CD4-positive, alpha-beta T cell (primary cell): ENCODE results near the gene CDC14A. TPM values are rescaled to one million over a fixed set of nuclear protein-coding genes. Genes with fewer than 3 reads are reported as not detected.

Source experiments
- ATAC-seq: fragments of 200-7000 bp; cut with Tn5 transposase; one replicate; pipeline ENCODE4 v1.10.0; 2022; ENCODE audit warnings: mild to moderate bottlenecking; ENCODE audit not compliant: poor library complexity
- CTCF ChIA-PET: fragments of 350-600 bp; sonication (Branson Sonifier 250); formaldehyde crosslinking; loops from one replicate; lab custom pipeline; 2021; ENCODE audit warnings: antibody characterized with exemption, inconsistent platforms; lab: Charles Lee
- POLR2A ChIA-PET: fragments of 350-600 bp; sonication (Branson Sonifier 250); formaldehyde crosslinking; loops from one replicate; lab custom pipeline; 2021; ENCODE audit warnings: antibody characterized with exemption, inconsistent platforms; lab: Charles Lee
- DNase-seq, 14 experiments: peaks; one replicate each; pipeline ENCODE4 v3.0.0-alpha.2; 2013 to 2020; ENCODE audit warnings: mixed read lengths in 2 of 14
- H3K27ac ChIP-seq, 2 donors: one replicate each; pipeline versions ENCODE4 v1.5.1 to v1.7.0; 2013; ENCODE audit warnings: low read length in 2 of 2, low read depth in 1 of 2, mild to moderate bottlenecking in 1 of 2
- H3K27me3 ChIP-seq, 2 experiments: 1 replicate in 1 of 2; 2 replicates in 1 of 2; pipeline versions ENCODE4 v1.6.1 to v1.7.0; 2013; ENCODE audit warnings: low read length in 2 of 2, control low read depth in 1 of 2, mild to moderate bottlenecking in 1 of 2, moderate library complexity in 1 of 2; ENCODE audit not compliant: insufficient read depth in 2 of 2, control insufficient read depth in 1 of 2
- H3K36me3 ChIP-seq: one replicate; pipeline ENCODE4 v1.6.1; 2013; ENCODE audit warnings: low read length, control low read depth; ENCODE audit not compliant: insufficient read depth
- H3K4me1 ChIP-seq: one replicate; pipeline ENCODE4 v1.6.1; 2013; ENCODE audit warnings: low read length, control low read depth; ENCODE audit not compliant: insufficient read depth
- H3K4me3 ChIP-seq: one replicate; pipeline ENCODE4 v1.5.1; 2013; ENCODE audit warnings: mild to moderate bottlenecking, low read length, moderate library complexity
- H3K9me3 ChIP-seq, 2 experiments: 1 replicate in 1 of 2; 2 replicates in 1 of 2; pipeline versions ENCODE4 v1.6.1 to v1.7.0; 2013; ENCODE audit warnings: low read length in 2 of 2, mild to moderate bottlenecking in 2 of 2, control low read depth in 1 of 2, moderate library complexity in 1 of 2; ENCODE audit not compliant: control insufficient read depth in 1 of 2, insufficient read depth in 1 of 2
- H3K27ac Mint-ChIP-seq: one replicate; pipeline ENCODE4 v1.8.0; 2020; ENCODE audit warnings: mixed read lengths
- H3K27me3 Mint-ChIP-seq: one replicate; pipeline ENCODE4 v1.8.0; 2021; ENCODE audit warnings: mixed read lengths
- H3K36me3 Mint-ChIP-seq: one replicate; pipeline ENCODE4 v1.8.0; 2021; ENCODE audit warnings: low read depth, mixed read lengths
- H3K4me1 Mint-ChIP-seq: one replicate; pipeline ENCODE4 v1.8.0; 2021; ENCODE audit warnings: low read depth, mixed read lengths
- H3K4me3 Mint-ChIP-seq: one replicate; pipeline ENCODE4 v1.8.0; 2020; ENCODE audit warnings: mild to moderate bottlenecking, mixed read lengths
- H3K9me3 Mint-ChIP-seq: one replicate; pipeline ENCODE4 v1.8.0; 2020; ENCODE audit warnings: mixed read lengths
- CTCF ChIP-seq: fragments of 200-600 bp; IDR thresholded peaks from one replicate; pipeline ENCODE4 v1.8.0; 2022; ENCODE audit warnings: antibody characterized with exemption, mild to moderate bottlenecking
- intact Hi-C, 2 experiments: fragments of 100-400 bp; cut with DNase I in 1 of 2; cut with micrococcal nuclease in 1 of 2; formaldehyde crosslinking; loops; one replicate each; pipeline versions ENCODE4 v1.15.1 to v1.9.0; 2023 to 2025; cut with DNase I, micrococcal nuclease
- total RNA-seq, 174 experiments: library from RNA in 2 of 174; stranded (reverse) in 2 of 174; gene quantifications; one replicate each; pipeline ENCODE4 v1.2.3 and lab custom pipeline; 2021 to 2026

The CDC14A gene
- total RNA-seq, 2 experiments from 2014 or later = 174 to 182 TPM

GRCh38 chr1:100391675-100392074 is 39.4 kb downstream of the CDC14A start:
- ChIA-PET CTCF (interaction anchor here (0.7 to 2.3 kb wide), 12 partner anchors 9 to 72 kb away, joined by 3 to 13 read pairs (median 4); partner anchors contain the start of gene CDC14A), POLR2A (interaction anchor here (0.7 to 7.7 kb wide), 20 partner anchors 9 to 125 kb away, joined by 3 to 67 read pairs (median 4); partner anchors contain the start of gene CDC14A)
- H3K4me3 ChIP-seq = no peak overlapping the region
- DNase-seq (peak in 13 of 14 experiments; percentile 11 to 74 (median 41)), ATAC-seq (peak; percentile 90)
- Mint-ChIP-seq H3K4me3 (peak overlapping the region; percentile 66), H3K4me1 (peaks cover 94% of the 10 kb centered on the region), H3K36me3 (peaks cover 72% of the 10 kb centered on the region), H3K27me3 (no peaks in the 10 kb centered on the region), H3K27ac (peak overlapping the region; percentile 85), H3K9me3 (no peaks in the 10 kb centered on the region)
- H3K4me1 ChIP-seq = peaks cover 55% of the 10 kb centered on the region
- TF ChIP-seq CTCF = peak; percentile 25
- no peaks in the 10 kb centered on the region for H3K9me3 ChIP-seq
- H3K27ac ChIP-seq = peak overlapping the region; percentile 18 to 70
- H3K27me3 ChIP-seq = no peaks in the 10 kb centered on the region
- intact Hi-C loops = loop anchor here (2.0 to 5.0 kb wide), 2 partner anchors 39 kb away; partner anchors contain the start of gene CDC14A (in 2 of the 2)
- H3K36me3 ChIP-seq = peaks cover 44% of the 10 kb centered on the region

GRCh38 chr1:100392756-100393155 is 40.5 kb downstream of the CDC14A start:
- Histone ChIP-seq H3K4me3 (no peak overlapping the region), H3K9me3 (no peaks in the 10 kb centered on the region), H3K36me3 (peaks cover 44% of the 10 kb centered on the region), H3K4me1 (peaks cover 59% of the 10 kb centered on the region), H3K27ac (peak overlapping the region; percentile 40 to 63), H3K27me3 (no peaks in the 10 kb centered on the region)
- CTCF ChIA-PET = interaction anchor here (1.1 to 1.9 kb wide), 2 partner anchors 39 to 48 kb away, joined by 3 to 13 read pairs; partner anchors contain the start of gene CDC14A
- ATAC-seq (no peak), DNase-seq (no peak)
- Mint-ChIP-seq H3K4me3 (peak overlapping the region; percentile 66), H3K27me3 (no peaks in the 10 kb centered on the region), H3K4me1 (peaks cover 94% of the 10 kb centered on the region), H3K27ac (peak overlapping the region; percentile 85), H3K36me3 (peaks cover 73% of the 10 kb centered on the region), H3K9me3 (no peaks in the 10 kb centered on the region)
- TF ChIP-seq CTCF = no peak
- POLR2A ChIA-PET = interaction anchor here (1.5 to 7.7 kb wide), 6 partner anchors 16 to 47 kb away, joined by 4 to 67 read pairs (median 11); partner anchors contain the start of gene CDC14A
- intact Hi-C loops = loop anchor here in 1 of 2 experiments (5.0 kb wide), 1 partner anchor 40 kb away; the partner anchor contains the start of gene CDC14A

GRCh38 chr1:100394285-100394684 is 42.0 kb downstream of the CDC14A start:
- no peaks in the 10 kb centered on the region for H3K27me3 ChIP-seq
- no peaks in the 10 kb centered on the region for H3K27me3 Mint-ChIP-seq
- ChIA-PET CTCF (interaction anchor here (0.5 to 1.6 kb wide), 2 partner anchors 13 to 65 kb away, joined by 4 to 5 read pairs; no protein-coding TSS in a partner anchor), POLR2A (interaction anchor here (0.6 to 3.8 kb wide), 15 partner anchors 18 to 145 kb away, joined by 3 to 15 read pairs (median 5); partner anchors contain the start of genes CDC14A, DBT and RTCA)
- ATAC-seq = no peak
- peaks cover 51% of the 10 kb centered on the region for H3K36me3 ChIP-seq
- H3K4me3 Mint-ChIP-seq = peak overlapping the region; percentile 62
- peaks cover 99% of the 10 kb centered on the region for H3K4me1 Mint-ChIP-seq
- H3K36me3 Mint-ChIP-seq = peaks cover 79% of the 10 kb centered on the region
- peaks cover 53% of the 10 kb centered on the region for H3K4me1 ChIP-seq
- H3K27ac ChIP-seq = peak overlapping the region; percentile 40 to 73
- H3K9me3 Mint-ChIP-seq = no peaks in the 10 kb centered on the region
- H3K27ac Mint-ChIP-seq = peak overlapping the region; percentile 85
- intact Hi-C loops = loop anchor here (2.0 to 5.0 kb wide), 2 partner anchors 21 to 42 kb away; partner anchors contain the start of gene CDC14A (in 1 of the 2)
- no peaks in the 10 kb centered on the region for H3K9me3 ChIP-seq
- peak in 2 of 14 experiments; percentile 28 to 68 for DNase-seq
- TF ChIP-seq CTCF = no peak
- no peak overlapping the region for H3K4me3 ChIP-seq
